Brain microvascular endothelial cell (primary cell): ENCODE results near the gene GPLD1.
A peak's percentile ranks its signal among the peaks of the same experiment; 100 is the strongest.

ENCODE experiments used
- DNase-seq: peaks from one replicate; pipeline ENCODE4 v3.0.0-alpha.2; 2020
- H3K27ac ChIP-seq: fragments of 250-450 bp; sonication (Bioruptor Pico); 2 replicates; pipeline ENCODE4 v1.5.1; 2020; ENCODE audit warnings: mild to moderate bottlenecking, moderate library complexity
- H3K27me3 ChIP-seq: fragments of 250-450 bp; sonication (Bioruptor Pico); replicated peaks from 2 replicates; pipeline ENCODE4 v1.5.1; 2020; ENCODE audit warnings: mild to moderate bottlenecking
- H3K36me3 ChIP-seq: fragments of 250-450 bp; sonication (Bioruptor Pico); replicated peaks from 2 replicates; pipeline ENCODE4 v1.5.1; 2020; ENCODE audit warnings: mild to moderate bottlenecking
- H3K4me3 ChIP-seq: 2 replicates; pipeline ENCODE4 v1.5.1; 2011; ENCODE audit warnings: low read depth, mild to moderate bottlenecking, control low read depth, low read length, moderate library complexity
- in situ Hi-C: cut with HindIII; loops from 2 replicates; pipeline ENCODE4 v1.10.0; 2017; ENCODE audit warnings: low sequenced_read_pairs, low pct_ligation_motif_present
- TF ChIP-seq, protein P1 (sequence below): IDR thresholded peaks from 2 replicates; pipeline ENCODE4 v1.5.1; 2011; ENCODE audit warnings: low read depth, mild to moderate bottlenecking, moderate library complexity, low read length, control low read depth, inconsistent platforms; ENCODE audit errors: missing control alignments

GPLD1 gene

DNA sequence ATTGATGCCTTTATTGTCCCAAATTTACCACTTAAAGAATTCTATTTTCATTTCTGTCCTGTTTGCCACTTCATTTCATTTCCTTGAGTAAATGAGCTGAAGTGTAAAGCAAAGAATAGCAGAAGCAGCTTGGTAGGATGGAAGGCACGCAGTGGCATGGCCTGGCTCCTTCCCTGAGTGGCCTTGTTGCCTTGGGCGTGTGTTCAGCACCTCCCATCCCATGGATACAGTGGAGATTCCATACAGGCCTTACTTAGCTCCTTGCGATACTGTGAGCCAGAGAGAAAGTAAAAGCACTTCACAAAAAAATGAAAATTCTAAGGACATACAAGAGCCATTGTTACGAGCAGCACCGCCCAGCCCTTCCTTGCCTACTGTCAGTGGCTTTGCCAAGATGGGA, 45.0 kb upstream of the GPLD1 start:
- no peak overlapping the region for H3K27ac ChIP-seq
- H3K36me3 ChIP-seq: no peaks in the 10 kb centered on the region
- H3K4me3 ChIP-seq: no peak overlapping the region
- TF ChIP-seq, protein P1, sequence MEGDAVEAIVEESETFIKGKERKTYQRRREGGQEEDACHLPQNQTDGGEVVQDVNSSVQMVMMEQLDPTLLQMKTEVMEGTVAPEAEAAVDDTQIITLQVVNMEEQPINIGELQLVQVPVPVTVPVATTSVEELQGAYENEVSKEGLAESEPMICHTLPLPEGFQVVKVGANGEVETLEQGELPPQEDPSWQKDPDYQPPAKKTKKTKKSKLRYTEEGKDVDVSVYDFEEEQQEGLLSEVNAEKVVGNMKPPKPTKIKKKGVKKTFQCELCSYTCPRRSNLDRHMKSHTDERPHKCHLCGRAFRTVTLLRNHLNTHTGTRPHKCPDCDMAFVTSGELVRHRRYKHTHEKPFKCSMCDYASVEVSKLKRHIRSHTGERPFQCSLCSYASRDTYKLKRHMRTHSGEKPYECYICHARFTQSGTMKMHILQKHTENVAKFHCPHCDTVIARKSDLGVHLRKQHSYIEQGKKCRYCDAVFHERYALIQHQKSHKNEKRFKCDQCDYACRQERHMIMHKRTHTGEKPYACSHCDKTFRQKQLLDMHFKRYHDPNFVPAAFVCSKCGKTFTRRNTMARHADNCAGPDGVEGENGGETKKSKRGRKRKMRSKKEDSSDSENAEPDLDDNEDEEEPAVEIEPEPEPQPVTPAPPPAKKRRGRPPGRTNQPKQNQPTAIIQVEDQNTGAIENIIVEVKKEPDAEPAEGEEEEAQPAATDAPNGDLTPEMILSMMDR: no peak
- no peaks in the 10 kb centered on the region for H3K27me3 ChIP-seq
- in situ Hi-C loops: no loop called here
- no peak for DNase-seq

- TF ChIP-seq, protein P1: no peak
- H3K27me3 ChIP-seq: no peaks in the 10 kb centered on the region
- H3K4me3 ChIP-seq: no peak overlapping the region
- no peak overlapping the region for H3K27ac ChIP-seq
- in situ Hi-C loops: no loop called here
- no peak for DNase-seq
- H3K36me3 ChIP-seq: no peaks in the 10 kb centered on the region
Measured at GRCh38 chr6:24529985-24530384, 40.6 kb upstream of the GPLD1 start.

DNA sequence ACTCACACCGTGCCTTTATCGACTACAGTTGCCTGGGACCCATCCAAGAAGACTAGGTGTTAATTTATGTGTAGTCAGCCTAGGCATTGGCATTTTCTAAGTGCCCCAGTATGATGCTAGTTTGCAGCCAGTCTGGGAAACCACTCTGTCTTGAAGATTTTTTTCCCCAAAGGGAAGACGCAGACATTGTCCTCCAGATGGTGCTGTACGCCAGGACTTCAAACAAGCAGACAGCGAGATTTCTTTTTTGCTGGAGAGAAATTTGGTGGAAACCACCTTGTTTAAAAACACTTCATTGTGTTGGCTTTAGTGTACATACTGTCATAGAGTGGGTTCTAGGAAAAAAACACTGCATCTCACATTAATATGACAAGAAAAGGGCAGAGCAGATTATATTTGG, 35.4 kb upstream of the GPLD1 start:
- peak; percentile 51 for DNase-seq
- TF ChIP-seq, protein P1: peak; percentile 79
- in situ Hi-C loops: no loop called here
- no peak overlapping the region for H3K27ac ChIP-seq
- no peaks in the 10 kb centered on the region for H3K36me3 ChIP-seq
- H3K4me3 ChIP-seq: no peak overlapping the region
- H3K27me3 ChIP-seq: no peaks in the 10 kb centered on the region

GRCh38 chr6:24524329-24524728, 35.0 kb upstream of the GPLD1 start:
- no peak overlapping the region for H3K27ac ChIP-seq
- no peaks in the 10 kb centered on the region for H3K27me3 ChIP-seq
- H3K36me3 ChIP-seq: no peaks in the 10 kb centered on the region
- TF ChIP-seq, protein P1: no peak
- DNase-seq: no peak
- H3K4me3 ChIP-seq: no peak overlapping the region
- in situ Hi-C loops: no loop called here

DNA sequence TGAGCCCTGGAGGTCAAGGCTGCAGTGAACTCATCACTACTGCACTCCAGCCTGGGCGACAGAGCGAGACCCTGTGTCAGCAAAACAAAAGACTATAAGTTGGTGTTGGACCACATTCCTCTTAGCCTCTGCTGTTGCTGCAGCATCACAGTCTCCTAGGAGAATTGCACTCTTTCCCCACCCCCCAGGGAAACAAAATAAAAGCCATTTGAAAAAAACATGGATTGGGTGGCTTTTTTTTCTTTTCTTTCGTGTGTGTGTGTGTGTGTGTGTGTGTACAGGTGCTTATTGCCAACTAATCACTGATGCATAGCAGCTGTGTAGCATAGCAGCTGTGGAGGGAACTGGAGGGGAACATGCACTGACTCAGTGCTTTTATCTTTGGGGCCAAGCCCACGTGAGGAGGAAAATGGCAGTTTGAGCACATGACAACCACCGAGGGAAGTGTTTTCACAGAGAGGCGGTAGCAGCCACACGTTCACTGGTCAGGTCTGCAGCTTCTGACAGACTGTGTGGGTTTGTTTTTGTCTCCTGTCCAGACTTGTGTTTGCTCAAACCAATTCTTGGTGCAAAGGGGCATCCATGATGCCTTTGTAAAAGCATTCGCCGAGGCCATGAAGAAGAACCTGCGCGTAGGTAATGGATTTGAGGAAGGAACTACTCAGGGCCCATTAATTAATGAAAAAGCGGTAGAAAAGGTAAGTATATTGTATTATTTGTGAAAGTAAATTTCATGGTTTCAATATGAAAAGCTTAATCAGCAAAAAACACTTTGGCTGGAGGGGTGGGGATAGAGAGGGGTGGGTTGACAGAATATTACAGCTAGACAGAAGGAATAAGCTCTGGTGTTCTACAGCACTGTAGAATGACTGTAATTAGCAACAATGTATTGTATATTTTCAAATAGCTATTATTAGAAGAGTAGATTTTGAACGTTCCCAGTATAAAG, 33.1 kb upstream of the GPLD1 start:
- no peak overlapping the region for H3K4me3 ChIP-seq
- TF ChIP-seq, protein P1: no peak
- no peak for DNase-seq

More for the DNA sequence above, 33.1 kb upstream of the GPLD1 start:
- Histone ChIP-seq H3K36me3 (no peaks in the 10 kb centered on the region), H3K27me3 (no peaks in the 10 kb centered on the region), H3K27ac (no peak overlapping the region)
- in situ Hi-C loops: no loop called here
